ENCODE measurements around the gene FCER2.

The FCER2 gene

DNA sequence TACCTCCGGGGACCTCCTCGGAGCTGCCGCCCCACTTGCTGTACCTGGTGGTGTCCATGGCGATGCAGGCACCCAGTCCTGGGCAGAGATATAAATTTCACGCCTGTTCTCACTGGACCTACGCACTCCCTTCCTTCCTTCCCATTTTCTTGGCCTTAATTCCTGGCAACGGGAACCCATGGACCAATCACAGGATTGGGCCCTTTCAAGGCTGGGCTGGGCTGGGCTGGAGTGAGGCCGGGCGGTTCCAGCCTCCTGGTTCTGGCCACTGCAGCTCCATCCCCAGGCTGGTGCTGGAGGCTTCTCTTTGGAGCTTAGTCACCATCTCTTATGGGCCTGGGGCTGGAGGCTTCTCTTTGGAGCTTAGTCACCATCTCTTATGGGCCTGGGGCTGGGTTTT lies 30.1 kb upstream of the FCER2 start, which contains the start of gene CLEC4G:
Gene CLEC4G (minus strand): TSS at position 66 of the 400 bp plus-strand sequence. CDS start 8 bp downstream, at position 58.
- DNase-seq: no peak

DNA sequence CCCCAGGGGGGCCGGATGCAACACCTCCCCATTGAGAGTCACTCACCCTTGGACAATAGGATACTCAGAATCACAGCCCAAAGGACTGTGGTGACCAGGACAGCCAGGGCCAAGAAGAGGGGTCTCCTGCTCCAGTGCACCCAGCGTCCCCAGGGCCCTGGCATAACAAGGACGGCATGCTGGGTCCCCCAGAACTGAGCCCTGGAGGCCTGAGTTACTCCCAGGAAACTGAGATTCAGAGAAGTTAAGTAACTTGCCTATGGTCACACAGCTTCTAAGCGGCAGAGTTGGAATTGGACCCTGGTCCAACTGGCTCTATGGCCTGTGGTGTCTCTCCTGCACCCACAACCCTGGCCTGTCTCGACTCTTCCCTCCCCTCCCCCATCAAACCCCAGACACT lies 29.7 kb upstream of the FCER2 start:
- DNase-seq: no peak

DNA sequence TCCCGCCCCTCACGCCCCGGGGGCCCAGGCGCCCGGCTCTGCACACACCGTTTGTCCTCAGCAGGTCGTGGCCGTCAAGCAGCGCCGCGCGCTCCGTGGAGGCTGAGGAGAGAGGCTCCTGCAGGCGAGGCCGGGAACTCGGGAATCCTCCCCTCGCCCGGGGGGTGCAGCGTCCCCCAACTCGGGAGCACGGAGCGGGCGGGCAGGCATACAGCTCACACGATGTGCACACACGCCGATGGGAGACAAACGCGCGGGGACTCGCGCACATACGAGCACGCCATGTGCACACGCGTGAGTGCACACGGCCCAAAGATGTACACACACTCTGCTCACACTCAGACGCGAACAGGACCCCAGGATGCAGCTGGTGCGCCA lies 29.3 kb upstream of the FCER2 start:
- DNase-seq: no peak

DNA sequence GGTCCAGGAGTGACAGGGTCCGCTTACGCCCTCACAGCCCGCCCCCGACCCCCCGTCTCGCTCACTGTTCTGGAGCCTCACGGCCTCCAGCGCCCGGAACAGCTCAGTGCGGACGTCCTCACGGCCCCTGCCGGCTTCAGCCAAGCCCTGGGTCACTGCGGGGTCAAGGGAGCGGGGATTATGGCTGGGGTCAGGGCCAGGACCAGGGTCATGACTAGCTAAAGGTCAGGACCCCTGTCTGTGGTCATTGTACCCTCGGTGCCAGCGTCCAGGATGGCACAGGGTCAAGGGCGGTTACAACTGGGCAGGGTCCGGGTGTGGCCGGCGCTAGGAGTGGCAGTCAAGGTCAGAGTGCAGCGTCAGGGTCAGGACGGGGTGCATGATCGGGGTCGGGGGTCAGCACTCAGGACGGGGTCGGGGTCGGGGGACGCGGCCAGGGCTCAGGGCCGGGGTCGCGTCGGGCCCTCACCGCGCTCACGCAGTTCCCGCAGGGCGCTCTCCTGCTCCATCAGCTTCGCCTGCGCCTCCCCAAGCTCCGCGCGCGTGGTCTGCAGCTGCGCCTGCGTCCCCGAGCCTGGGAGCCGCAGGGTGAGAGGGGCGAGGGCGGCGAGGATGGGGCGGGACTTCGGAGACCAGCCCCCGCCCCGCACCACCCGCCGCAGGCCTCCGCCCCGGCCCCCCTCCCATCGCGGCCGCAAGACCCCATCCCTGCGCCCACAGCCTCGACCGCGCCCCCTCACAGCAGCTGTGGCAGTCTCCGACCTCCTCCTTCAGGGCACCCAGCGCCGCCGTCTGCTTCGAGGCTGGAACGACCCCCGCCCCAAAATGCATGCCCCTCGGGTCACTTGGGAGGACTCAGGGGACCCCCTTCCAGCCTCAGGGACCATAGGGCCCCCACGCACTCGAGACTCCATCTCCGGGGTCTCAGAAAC lies 28.6 kb upstream of the FCER2 start:
- no peak for DNase-seq

DNA sequence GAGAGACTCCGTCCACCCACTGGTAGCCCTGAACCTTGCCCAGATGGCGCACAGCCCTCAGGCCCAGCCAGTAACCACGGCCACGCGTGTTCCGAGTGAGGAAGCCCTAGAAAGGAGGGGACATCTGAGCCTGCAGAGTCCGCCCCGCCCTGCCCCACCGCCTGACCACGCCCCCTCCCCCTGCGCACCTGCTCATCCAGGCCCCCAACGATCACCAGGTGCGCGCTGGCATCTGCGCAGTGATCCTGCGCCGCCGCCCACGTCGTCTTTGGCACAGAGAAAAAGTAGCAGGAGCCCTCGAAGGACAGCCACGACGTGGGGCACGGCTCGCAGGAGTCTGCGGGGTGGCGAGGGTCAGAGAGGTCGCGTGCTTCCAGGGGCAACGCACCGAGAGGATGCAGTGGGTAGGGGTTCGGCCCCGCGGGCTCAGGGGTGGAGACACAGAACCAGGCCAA lies 27.9 kb upstream of the FCER2 start:
- DNase-seq: no peak

DNA sequence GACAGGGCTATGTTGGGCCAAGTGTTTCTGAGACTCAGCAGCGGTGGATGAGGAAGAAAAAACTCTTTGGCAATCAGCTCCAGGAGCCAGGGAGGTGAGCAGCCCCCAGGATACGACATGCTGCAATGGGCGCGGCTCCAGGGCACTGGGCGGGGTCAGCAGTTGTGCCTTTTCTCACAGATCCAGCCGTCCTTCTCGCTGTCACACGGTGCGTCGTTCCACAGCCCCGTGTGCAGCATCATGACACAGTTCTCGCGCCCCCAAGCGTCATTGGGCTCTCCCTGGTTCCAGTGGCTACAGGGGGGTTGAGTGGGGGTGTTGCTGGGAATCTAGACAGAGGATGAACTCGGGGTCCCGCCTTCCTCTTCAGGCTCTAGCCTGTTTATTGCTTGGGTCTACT lies 27.3 kb upstream of the FCER2 start:
- DNase-seq: no peak

DNA sequence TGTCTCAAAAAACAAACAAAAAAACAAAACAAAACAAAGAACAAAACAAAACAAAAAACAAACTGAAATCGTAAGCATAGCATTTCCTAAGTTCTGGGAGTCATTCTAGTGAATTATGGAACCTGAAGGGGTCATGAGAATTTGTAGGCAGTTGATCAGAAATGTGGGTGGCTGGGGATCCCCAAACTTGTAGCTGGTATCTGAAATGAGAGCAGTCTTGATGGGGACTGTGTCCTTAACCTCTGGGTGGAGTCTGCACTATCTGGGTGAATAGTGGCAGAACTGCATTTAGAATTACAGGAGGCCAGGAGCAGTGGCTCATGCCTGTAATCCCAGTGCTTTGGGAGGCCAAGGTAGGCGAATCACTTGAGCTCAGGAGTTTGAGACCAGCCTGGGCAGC lies 23.9 kb upstream of the FCER2 start:
- DNase-seq: no peak

DNA sequence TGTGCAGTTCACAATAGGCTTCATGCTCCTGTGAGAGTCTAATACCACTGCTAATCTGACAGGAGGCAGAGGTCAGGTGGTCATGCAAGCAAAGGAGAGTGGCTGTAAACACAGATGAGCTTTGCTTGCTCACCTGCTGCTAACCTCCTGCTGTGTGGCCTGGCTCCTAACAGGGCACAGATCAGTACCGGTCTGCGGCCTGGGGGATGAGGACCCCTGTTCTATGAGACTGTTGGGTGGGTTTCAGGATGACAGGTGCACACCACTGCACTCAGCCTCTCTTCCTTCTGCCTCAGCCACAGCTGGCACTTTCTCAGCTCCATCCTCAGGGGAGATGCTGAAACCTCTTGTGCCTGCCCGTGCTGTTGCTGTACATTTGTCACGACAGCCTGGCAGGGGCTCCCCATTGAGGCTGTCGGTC lies 20.3 kb upstream of the FCER2 start:
- DNase-seq: no peak

DNA sequence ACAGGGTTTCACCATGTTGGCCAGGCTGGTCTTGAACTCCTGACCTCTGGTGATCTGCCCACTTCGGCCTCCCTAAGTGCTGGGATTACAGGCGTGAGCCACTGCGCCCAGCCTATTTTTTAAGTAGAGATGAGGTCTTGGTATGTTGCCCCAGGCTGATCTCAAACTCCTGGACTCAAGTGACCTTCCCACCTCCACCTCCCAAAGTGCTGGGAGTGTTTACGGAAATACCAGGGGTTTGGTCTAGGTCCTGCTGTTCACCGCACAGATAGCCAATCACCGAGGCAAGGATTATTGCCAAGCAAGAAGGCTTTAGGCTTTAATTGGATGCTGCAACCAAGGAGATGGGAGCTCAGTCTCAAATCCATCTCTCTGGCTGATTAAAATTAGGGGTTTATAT lies 18.4 kb upstream of the FCER2 start:
- no peak for DNase-seq

DNA sequence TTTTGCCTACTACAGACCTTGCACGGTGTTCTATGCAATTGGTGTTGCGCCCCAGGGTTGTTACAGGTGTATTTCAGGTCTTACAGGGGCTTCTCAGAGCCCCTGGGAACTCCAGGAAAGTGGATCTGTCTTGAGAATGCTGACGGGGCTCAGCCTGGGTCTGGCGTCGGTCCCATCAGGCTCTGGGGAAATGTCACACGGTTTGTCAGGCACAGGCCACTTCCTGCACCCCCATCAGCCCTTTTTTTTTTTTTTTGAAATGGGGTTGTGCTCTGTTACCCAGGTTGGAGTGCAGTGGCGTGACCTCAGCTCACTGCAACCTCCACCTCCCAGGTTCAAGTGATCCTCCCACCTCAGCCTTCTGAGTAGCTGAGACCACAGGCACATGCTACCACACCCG lies 16.7 kb upstream of the FCER2 start:
- no peak for DNase-seq

DNA sequence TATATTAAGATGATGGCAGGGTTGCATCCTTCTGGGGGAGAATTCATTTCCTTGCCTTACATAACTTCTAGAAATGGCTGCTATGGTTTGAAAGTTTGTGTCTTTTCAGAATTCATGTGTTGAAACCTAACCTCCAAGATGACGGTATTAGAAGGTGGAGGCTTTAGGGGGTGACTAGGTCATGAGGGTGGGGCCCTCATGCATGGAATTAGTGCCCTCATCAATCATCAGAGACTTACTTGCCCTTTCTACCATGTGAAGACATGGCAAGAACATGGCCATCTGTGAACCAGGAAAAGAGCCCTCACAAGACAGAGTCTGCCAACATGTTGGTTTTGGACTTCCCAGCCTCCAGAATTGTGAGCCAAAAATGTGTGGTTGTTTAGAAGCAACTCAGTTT lies 14.8 kb upstream of the FCER2 start:
- DNase-seq: no peak

DNA sequence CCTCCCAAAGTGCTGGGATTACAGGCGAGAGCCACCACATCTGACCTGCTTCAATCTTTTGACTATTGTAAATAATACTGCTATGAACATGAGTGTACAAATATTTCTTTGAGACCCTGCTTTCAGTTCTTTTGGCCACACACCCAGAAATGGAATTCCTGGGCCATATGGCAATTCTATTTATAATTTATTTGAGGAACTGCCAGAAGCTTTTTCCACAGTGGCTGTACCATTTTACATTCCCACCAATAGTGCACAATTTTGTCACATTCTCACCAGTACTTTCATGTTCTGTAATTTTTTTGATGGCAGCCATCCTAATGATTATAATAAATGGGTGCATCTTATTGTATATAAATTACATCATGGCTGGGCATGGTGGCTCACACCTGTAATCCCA lies 13.7 kb upstream of the FCER2 start:
- DNase-seq: no peak

DNA sequence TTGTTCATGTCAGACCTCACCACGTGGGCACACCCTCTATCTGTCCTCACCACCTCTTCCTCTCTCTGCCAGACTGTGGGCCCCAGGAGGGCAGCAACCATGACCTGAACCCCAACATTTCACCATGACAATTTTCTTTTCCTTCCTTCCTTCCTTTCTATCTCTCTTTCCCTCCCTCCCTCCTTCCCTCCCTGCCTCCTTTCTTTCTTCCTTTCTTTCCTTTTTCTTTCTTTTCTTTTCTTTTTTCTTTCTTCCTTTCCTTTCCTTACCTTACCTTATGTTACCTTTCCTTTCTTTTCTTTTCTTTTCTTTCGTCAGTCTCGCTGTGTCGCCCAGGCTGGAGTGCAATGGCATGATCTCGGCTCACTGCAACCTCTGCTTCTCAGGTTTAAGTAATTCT lies 8.7 kb upstream of the FCER2 start:
- no peak for DNase-seq

DNA sequence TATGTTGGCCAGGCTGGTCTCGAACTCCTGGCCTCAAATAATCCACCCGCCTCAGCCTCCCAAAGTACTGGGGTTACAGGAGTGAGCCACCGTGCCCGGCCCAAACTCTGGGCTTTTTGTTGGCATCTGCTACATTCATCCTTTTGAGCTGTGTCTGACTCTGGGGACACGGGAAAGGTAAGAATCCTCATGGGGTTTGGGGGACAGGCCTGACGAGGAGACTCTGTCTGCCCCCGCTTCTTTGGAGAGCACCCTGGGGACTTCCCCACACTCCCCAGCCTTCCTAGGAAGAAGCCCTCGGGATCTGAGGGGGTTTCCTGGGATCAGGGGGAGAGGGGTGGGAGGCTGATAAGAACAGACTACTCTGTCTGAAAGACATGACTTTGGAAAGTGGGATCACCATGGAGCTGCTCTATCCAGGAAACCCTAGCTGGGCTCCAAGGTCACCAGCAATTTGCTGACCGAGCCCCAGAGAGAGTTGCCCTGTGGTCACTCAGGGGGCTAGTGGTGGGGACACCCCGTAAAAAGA lies 8.1 kb upstream of the FCER2 start:
- no peak for DNase-seq

DNA sequence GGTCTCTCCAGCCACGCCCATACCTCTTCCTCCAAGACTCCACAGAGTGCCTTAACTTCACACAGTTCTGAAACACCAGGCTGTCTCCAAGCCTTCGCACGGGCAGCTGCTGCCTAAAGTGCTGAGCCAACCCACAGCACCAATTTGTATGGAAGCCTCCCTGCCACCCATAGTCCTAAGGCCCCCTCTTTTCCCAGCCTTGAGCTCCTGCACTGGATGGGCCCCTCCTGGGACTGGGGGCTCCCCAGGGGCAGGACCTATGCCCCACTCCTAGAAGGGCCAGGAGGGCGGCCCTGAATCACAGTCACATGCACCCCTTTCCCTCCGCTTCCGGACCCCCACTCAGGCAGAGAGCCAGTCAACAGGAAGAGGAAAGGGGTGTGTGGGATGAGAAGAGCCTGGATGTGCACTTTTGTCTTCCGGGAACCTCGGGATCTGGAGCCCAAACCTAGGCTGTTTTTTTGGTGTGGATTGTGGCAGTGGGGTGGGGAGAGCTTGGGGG lies 5.1 kb upstream of the FCER2 start:
- DNase-seq: no peak

DNA sequence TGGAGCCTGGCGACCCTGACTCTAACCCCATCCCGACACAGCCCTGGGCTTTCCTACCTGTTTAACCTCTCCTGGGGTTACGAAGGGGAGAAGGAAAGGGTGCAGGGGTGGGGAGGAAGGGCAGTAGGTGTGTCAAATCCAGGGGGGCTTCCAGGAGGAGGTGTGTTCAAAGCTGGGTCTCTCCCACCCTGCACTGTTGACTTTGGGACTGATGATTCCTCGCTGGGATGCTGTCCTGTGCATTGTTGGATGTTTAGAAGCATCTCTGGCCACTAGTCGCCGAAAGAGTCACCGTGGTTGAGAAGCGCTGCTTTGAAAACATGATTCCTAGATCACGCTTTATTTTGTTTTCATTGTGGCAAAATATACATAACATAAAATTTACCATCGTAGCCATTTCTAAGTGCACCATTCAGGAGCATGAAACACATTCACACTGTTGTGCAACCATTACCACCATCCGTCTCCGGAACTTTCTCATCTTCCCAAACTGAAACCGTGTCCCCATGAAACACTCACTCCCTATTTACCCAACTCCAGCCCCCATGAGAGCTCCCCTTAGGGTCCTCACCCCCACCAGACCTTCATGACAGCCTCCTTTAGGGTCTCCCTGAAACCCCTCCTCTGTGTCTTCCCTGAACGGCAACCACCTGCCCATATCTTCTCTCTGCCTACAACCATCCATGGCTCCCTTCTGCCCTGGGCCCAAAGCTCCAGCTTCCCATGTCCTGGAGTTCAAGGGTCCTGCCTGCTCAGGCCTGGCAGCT lies 4.4 kb upstream of the FCER2 start:
- no peak for DNase-seq

DNA sequence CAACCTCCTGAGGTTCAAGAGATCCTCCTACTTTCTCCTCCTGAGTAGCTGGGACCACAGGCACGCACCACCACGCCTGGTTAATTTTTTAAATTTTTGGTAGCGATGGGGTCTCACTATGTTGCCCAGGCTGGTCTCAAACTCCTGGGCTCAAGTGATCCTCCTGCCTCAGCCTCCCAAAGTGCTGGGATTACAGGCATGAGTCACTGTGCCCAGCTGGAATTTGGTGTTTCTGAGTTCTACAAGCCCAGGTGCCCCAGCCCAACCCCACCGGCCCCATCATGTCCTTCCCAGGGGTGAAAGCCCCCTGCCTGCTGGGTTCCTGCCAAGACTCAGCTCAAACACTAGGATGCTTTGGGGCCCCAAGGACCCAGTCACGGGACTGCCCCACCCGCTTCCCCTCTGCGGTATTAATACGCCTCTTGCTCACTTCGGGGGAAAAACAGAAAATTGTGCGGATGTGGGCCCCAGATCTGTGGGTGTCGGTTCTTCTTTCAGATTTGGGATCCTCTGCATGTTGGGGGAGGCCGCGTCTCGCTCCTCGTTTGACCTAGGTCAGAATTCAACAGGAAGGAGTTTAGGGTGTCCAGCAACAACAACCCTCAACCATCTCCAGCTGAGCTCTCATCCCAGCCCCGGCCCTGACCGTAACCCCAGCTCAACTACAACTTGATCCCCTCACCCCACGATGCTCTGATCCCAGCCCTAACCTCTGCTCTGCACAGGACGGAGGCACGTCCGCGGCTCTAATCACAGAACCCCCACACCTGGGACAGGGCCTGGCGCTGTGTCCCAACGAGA lies 3.7 kb upstream of the FCER2 start:
- peak; percentile 77 for DNase-seq

DNA sequence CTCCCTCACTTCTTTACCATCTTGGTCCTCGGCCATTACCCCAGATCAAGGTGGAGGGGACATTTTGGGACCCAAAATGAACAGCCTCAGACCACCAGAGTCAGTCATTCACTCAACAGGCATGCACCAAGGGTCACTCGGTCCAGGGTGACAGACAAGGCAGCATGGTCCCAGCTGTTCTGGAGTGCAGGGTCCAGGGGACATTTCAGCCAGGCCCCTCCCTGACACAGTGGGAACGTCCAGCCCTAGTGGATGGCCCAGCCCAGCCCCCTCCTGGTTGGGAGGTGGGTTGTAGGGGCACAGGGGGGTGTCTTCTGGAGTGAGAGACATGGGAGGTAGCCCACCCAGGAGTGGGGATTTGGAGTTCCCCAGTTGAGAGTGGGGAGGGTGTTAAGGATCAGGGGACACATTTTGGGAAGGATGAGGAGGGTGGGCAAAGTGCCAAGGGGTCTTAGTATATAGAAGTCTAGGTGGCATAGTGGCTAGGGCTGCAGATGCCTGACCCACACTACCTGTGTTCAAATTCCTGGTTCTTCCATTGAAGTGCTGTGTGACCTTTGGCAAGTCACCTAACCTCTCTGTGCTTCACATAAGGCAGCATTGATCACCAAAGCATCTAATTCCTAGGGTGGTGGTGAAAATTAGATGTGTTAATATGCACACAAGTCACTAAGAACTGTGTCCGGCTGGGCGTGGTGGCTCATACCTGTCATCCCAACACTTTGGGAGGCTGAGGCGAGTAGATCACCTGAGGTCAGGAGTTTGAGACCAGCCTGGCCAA lies 2.5 kb upstream of the FCER2 start:
- no peak for DNase-seq

DNA sequence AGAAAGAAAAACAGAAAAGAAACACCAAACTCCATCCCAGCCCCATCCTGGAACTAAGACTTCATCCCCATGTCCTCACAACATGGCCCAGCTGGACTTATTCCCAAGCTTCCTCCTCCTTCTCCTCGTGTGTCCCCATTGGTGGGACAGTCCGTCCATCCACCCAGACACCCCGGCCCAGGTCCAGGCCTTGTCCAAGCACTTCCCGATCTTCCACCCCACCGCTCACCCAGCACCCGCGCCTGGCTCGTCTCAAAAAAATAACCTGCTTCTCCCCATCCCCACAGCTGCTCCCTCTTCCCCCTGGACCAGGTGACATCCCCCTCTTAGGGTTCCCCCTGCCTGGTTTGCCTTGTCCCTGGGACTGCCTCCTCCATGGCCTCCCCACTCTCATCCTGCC lies 1.4 kb upstream of the FCER2 start:
- no peak for DNase-seq

DNA sequence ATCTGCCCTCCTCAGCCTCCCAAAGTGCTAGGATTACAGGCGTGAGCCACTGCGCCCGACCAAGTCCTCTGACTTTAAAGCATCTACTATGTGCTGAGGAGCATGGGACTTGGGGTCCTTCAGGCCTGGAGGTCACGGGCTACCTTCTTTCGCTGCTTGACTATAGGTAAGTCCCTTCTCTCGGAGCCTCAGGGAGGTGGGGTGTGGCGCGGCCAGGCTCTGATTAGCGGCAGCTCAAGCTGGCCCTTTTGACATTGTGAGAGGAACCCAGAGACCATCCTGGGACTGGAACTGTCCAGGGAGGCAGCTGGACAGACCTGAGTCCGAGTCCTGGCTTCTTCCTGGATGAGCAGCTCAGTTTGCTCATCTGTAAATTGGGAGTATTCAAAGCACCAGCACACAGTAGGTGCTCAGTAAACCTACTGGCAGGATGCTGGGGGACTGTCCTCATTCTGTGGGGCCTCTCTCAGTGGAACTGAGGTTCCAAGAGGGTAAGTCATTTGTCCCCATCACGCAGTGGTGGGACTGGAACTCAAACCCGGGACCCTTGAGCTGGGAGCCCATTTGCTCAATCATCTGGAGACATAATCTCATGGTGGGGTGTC lies 780 bp downstream of the FCER2 start:
- DNase-seq: no peak
